WI38 (cell line): Measurements from ENCODE around the gene SLC45A1.

Experiments
- H3K4me3 ChIP-seq: 2 replicates; pipeline ENCODE4 v1.5.1; 2011; ENCODE audit warnings: low read depth, mild to moderate bottlenecking, control low read depth, low read length
- TF ChIP-seq, protein P1 (sequence below): IDR thresholded peaks from 2 replicates; pipeline ENCODE4 v1.5.1; 2012; ENCODE audit warnings: low read depth, mild to moderate bottlenecking, control low read depth, low read length

SLC45A1 gene

GRCh38 chr1:8312235-8313218 is 5.4 kb upstream of the SLC45A1 start:
- TF ChIP-seq, protein P1, sequence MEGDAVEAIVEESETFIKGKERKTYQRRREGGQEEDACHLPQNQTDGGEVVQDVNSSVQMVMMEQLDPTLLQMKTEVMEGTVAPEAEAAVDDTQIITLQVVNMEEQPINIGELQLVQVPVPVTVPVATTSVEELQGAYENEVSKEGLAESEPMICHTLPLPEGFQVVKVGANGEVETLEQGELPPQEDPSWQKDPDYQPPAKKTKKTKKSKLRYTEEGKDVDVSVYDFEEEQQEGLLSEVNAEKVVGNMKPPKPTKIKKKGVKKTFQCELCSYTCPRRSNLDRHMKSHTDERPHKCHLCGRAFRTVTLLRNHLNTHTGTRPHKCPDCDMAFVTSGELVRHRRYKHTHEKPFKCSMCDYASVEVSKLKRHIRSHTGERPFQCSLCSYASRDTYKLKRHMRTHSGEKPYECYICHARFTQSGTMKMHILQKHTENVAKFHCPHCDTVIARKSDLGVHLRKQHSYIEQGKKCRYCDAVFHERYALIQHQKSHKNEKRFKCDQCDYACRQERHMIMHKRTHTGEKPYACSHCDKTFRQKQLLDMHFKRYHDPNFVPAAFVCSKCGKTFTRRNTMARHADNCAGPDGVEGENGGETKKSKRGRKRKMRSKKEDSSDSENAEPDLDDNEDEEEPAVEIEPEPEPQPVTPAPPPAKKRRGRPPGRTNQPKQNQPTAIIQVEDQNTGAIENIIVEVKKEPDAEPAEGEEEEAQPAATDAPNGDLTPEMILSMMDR, result no peak
- no peak overlapping the region for H3K4me3 ChIP-seq

DNA sequence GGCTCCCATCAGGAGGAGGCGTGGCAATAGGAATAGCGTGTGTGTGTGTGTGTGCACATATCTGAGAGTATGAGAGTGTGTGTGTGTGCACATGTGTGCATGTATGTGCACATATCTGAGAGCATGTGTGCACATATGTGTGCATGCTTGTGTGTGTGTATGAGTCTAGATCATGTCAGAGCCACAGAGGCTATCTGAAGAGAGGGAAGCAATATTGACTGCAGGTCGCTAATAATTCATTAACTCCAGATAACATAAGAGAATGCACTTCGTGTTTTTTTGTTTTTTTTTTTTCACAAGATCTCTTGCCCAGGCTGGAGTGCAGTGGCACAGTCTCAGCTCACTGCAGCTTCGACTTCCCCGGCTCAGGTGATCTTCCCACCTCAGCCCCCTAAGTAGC is 4.7 kb upstream of the SLC45A1 start:
- H3K4me3 ChIP-seq, result no peak overlapping the region
- TF ChIP-seq, protein P1, result no peak

DNA sequence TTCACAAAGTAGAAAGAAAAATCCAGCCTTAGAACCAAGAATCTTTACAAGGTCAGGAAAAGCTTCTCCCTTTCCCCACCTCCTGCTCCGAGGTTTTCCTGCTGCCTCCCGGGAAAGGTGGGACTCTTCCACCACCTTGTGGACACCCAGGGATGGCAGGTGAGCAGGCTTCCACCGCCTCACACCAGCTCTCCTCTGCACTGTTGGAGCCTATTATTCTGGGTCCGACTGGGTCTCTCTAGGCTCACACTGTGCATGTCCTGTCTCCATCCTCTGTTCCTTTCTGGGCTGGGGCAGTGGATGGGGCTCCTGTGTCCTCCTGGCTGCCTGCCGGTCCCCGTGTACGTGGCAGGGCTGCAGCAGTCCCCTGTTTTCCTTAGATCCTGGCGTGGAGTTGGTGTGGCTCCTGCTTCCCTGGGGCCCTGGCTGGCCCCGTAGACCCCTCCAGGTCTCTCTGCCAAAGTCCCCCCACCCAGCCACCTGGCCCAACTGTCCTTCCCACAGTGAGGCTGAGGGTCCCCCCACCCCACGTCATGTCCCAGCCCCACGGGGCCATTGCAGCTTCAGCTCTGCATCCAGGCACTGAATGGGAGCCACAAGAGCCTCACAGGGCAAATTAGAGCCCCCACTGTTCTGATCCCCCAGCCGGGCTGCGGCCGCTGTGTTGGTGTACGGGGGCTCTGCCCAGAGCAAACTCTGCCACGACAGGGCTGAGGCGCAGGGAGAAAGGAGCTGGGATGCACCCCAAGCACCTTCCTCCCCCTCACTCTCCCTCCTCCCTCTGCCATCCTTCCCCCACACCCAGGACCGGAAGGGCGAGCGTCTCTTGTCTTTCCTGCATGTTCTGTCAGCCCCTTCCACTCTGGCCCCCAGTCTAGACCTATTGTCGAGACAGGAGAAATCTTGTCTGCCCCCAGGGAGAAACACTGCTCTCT is 3.3 kb upstream of the SLC45A1 start:
- H3K4me3 ChIP-seq, result no peak overlapping the region
- TF ChIP-seq, protein P1, result peak; percentile 82

DNA sequence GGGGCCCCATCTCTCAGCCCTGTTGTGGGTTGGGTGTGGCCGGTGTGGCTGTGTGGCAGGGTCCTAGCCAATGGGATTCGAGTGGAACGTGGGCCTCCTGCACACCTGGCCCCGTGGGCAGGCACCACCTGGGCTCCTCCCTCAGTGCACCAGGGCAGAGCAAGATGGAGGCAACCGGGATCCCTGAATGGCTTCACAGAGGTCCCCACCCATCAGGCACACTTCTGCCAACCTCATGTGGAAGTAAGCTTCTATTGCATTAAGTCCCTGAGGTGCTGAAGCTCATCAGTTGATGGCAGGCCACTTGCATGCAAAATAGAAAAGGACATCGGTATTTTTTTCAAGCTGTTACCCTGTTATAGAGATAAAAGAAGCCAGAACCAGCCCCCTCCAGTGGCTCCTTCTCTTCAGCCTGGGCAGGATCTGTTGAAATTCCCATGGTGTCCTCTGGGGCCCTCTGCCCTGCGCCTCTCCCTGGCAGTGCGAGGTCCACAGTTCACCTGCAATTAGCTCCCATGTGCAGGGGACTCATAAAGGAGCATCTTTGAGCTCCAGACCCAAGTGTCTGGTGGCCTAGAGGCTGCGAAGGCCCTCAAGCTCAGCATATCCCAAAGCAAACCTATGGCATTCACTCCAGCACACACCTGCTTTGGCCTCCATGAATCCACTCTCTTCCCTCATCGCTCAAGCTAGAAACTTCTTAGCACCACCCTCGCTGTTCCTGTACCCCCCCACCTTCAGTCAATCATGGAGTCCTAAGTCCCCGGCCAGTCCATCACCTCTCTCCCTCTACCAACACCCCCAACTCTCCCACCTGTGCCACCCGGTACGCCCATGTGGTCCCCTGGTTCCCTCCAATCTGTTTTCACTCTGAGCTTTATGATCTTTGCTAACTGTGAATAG is 2.1 kb upstream of the SLC45A1 start:
- H3K4me3 ChIP-seq, result no peak overlapping the region
- TF ChIP-seq, protein P1, result 0 out of 2 replicates have a peak, but pooled peaks have one; percentile 8

- TF ChIP-seq, protein P1, result no peak
- H3K4me3 ChIP-seq, result peak overlapping the region; percentile 66
These were observed 522 bp downstream of the SLC45A1 start for GRCh38 chr1:8318436-8318835.

GRCh38 chr1:8321612-8322011 is 3.7 kb downstream of the SLC45A1 start:
- TF ChIP-seq, protein P1, result no peak
- no peak overlapping the region for H3K4me3 ChIP-seq
